SK-N-DZ (cell line): Measurements from ENCODE around the gene CA10.

Source experiments
- DNase-seq: peaks from one replicate; pipeline ENCODE4 v3.0.0-alpha.2; 2015; ENCODE audit warnings: low spot score

CA10 gene

DNA sequence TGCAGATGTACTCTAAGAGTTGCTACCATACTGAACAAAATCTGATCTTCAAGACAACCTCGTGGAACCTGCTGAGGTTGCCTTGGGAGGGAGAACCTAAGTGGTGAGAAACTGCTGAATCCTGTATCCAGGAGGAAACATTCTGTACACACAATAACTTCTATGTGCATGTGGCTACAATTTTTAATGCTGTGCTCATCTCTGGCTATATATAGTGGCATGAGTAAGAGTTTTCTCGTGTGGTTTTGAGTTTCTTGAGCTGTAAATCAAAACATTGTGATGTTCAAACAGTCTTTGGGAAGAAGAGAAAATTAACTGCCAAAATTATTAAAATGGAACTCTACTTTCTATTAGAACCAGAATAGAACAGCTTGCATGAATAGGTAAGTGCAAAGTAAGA lies 206.8 kb downstream of the CA10 start:
- DNase-seq, result no peak

DNA sequence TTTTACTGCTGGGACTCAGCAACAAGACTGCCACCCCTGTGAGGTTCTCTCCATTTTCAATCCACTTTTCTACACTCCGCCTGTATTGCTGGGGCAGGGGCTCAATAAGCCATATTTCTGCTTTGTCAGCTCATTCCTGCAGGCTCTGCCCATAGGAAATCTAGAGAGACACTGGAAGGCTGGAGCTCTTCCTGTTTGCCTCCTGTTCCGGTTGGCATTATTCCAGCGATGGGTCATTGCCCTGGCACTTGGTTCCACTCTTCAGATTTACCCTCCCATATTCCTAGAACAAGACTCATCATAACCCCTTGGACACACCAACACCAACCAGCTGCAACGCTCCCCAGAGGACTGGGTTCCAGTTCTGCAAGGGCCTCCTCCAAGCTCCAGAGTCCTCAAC lies 210.4 kb downstream of the CA10 start:
- DNase-seq, result no peak

DNA sequence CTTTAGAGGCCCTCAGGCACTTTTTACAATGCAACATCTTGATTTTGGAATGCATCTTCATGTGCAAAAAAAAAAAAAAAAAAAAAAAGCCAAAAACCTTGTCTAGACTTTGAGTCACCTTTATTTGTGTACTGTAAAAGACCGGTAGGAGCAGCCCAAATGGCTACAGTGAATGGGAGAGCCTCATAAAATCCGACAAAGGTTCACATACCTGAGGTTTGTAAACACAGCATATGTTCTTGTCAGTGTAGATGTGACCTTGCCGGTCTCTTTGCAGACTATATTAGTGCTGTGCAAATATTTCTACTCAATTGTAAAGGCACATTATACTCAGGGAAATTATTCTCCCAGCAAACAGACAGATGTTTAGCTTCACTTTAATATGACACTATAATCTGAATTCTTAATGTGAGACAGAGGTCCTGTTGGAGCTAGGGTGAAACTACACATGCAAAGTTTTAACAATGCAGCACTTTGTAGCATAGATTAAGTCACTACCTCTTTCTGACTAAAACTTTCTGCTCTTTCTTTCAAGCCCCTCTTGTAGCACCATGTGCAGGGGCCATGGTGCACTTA lies 211.3 kb downstream of the CA10 start:
- DNase-seq, result no peak

DNA sequence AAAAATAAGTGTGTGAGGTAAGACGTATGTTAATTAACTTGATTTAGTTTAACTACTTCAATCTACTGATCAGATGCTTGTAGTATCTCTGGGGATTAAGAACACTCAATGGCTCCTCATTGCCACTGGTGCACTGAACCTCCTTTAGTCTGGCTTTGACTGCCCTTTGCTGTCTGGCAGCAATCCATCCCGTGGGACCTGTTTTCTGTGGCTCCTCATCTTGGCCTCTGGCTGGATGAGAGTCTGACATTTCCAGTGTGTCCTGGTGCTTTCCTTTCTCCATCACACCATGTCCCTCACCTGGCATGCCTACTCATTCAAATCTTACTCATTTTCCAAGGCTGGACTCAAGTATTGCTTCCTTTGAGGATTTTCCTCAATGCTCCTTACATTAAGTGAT lies 212.2 kb downstream of the CA10 start:
- DNase-seq, result no peak

DNA sequence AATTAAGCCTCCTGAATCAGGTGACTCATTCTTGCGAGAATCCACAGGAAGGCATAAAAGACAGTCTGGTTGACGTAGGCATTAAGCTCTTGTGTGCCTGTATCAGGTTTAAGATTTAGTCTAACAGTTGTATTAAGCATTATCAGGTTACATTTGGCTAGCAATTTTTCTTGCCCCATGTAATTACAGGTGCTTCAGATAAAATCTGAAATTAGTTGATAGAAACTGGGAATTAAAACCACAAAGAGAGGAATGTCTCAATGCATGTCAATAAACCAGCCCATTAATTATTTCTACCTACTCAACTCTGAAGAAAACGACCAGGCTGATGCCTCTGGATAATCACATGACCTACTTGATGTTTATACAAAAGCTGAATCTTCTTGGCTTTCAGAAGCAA lies 217.2 kb downstream of the CA10 start:
- DNase-seq, result no peak

DNA sequence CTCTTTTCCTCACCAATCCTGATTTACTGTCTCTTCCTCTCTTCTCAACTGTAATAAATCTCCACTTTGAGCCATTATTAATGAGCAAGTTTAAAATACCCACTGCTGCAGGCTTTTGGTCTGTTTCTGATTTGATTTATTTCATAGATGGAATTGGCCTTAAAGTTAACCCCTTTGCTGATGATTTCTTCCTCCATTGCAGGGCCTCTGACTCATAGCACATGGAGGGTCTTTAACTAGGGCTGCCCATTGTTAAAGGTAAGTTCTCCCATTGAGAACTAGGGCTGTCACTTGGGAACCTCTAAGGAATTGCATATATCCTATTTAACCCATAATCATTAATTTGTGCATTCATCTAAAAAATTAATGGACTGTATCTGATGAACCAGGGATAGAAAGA lies 221.2 kb downstream of the CA10 start:
- DNase-seq, result no peak

DNA sequence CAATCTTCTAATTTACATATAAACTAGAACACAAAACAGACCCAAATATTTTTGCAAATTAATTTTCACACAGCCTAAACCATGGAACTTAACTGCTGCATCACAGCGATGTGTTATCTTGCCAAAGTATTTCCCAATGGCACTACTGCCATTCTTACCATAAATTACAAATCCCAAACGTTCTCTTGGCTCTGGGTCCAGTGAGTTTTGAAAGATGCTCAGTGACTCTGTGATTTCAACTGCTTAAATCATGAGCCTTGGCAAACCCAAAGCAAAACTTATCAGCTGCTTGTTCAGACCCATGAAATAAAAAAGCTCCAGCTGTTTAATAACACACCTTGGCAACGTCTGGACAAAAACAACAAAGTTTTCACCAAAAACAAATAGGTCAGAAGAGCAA lies 223.0 kb downstream of the CA10 start:
- no peak for DNase-seq

DNA sequence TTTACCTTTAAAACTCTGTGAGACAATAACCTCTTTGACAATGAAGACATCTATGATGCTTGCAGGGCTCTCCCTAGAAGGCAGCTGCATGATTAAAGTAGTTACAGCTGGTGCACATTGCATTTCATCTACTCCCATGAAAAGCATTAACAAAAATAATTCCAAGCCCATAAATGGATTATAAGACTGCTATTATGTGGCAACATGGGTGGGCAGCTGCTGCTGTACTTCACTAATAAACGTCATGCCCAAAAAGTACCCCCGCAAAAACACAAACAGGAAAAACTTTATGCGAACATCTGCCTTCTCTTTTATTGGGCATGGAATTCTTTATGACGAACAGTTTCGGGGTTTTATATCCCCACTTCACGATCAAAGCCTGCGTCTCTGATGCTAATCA lies 224.9 kb downstream of the CA10 start:
- no peak for DNase-seq

DNA sequence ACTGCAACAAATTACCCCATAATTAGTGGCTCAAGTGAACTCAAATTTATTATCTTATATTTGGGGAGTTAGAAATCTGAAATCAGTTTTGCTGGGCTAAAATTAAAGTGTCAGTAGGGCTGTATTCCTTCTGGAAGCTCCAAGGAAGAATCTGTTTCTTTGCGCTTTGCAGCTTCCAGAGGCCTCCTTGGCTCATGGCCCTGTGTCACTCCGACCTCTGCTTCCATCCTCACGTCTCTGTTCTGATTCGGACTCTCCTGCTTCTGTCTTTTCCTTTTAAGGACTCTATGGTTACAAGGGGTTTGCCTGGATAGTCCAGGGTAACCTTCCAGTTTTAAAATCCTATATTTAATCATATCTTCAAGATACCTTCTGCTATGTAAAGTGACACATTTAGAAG lies 232.1 kb downstream of the CA10 start:
- DNase-seq, result no peak

DNA sequence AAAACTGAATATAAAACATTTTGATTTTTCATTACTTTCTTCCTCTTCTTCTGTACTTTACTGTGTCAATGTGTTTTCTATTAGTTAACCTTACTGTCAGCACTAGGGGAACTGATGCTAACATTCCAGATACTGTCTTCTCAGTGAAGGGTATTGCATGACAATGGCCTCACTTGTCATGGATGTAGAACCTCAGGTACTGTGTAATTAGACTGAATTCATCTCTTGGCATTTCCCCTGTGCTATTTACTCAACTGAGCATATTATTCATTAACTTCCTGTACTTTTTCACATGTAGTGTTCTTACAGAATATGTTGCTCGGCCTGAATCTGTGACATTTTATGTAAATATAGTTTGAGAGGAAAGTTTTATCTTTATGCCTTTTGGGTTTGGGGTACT lies 237.0 kb downstream of the CA10 start:
- DNase-seq, result no peak

DNA sequence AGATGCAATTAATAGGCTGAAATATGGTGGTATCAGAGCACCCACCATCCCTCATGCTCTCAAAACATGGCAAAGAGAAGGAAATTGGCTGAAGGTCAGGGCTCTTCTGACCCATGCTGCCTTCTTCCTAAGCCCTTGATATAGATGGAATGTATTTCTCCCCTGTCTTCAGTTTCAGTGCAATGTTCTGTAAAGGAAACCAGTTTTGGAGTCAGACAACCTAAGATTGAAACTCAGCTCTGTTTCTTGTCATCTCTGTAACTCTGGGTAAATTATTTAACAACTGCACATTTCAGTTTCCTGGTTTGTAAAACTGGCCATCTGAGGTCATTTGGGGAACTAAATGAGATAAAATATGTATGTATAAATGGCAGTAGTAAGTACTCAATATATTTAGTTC lies 243.9 kb downstream of the CA10 start:
- no peak for DNase-seq

DNA sequence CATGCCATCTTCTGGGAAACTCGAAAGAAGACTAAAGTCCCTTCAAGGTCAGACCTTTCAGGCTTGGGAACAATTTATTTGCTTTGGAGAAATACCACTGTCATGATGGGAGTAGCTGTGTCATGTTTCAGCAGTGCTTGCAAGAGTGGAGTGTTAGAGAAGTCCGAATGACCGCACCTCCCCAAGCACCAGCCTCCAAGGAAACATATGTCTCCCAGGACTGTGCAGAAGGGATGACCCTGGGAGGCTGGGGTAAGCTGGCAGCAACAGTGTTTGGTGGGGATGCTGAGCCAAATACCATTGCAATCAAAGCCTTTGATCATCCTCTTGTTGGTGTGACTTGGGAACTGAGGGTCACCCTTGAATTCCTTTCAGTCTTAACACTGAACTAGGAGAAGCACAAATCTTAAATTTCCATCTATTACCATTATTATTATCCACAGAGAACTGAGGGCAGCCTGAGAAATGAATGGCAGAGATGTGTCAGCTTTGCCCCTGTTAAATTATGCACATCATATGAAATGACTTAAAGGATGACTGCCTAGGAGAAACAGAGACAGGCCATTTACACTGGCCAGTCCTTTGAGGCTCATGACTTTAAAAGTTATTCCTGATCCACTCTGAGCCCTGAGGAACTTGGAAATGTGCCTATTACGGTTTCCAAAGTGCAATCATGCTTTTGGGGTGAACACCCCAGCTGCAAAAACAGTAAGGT lies 244.9 kb downstream of the CA10 start:
- DNase-seq, result no peak

DNA sequence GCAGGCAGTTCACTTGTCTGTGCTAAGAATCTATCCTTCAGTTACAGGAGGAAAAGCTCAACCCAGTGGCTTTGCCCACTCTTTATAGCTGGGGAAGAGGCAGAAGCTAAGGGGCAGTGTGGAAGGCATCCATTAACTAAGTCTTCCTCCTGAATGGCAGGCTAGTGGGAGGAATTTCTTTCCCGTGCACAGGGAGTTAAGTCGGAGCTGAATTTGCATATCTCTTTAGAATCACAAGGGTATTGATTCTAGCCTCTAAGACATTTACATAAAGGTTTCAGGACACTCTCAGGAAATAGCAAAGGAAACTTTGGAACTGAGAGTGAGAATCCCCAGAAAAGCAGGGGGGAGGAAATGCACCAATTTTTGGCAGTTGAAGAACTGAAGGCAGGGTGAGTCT lies 245.6 kb downstream of the CA10 start:
- no peak for DNase-seq

DNA sequence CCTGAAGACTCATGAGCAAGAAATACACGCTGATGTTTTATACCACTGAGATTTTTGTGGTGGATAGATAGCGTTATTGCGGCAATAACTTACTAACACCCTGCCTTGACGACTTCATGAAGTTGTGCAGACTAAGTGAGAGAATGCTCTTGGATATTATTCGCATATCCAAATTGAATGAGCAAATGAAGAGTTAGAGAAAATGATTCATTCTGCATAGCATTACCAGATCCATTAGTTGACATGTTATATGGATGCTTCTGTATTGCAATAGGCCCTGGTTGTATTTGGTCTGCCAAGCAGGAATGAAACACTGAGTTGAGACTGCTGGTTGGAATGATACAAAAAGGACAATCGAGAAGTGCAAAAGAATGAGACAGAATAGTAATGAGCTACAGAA lies 247.3 kb downstream of the CA10 start:
- DNase-seq, result no peak

DNA sequence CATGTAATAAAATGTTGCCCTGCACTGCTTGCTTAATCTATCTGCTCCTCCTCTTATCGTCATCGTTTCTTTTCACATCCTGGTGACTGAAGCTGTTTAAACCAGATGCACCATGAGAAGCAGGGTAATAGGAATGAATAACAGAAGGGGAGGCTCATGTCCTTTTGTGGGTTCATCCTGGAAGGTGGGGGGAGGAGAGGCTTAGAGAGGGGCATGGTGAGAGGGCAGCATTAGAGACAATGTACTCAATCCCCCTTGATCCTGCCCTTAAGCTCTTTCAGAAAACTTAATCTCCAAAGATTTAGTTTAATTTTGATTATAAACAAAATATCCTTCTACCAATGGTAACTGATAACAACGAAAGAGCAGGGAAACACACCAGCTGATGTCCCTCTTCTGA lies 248.5 kb downstream of the CA10 start:
- no peak for DNase-seq

DNA sequence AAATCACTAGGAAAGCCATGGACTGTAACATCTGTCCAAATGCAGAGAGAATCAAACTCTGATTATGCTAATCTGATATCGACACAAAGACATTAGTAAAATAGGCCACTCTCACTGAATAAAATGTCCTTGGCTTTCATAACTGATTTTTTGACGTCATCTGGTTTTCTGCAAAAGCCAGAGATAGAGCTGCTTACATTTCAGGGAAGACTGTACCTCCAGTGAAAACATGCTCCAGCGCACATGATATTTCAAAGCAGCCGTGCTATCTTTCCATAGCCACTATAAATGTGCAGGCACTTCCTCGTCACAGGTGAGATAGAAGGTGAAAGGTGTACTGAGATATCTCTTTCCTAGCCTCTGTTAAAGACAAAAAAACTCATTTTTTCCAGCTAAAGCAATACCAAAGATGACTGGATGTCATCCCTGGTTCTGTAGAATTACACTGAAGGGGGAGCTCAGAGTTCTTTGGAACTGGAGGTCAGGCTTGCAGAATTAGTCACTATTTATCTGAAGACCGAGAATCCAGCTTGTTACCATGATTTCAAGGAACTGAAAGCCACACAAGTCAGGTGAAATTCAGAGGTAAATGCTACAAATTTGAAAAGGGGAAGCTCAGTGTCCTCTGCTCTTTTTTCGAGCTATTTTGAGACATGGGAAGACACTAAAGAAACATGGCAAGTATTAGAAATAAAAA lies 249.5 kb downstream of the CA10 start:
- DNase-seq, result no peak

DNA sequence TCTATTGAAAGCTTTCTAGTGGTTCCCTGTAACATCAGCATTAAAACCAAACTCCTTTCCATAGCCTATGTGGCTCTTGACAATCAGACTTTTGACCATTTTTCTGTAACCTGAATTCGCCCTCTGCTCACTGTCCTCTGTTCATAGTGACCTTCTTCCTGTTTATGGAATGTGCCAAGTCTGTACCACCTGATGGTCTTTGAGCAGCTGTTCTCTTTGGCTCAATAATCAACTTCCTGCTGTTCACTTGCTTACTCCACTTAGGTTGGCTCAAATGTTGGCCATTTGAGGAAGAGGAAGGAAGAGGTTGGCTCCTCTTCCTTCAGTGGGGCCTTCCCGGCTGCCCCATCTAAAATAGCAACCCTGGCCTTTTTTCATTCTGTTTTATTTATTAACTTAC lies 251.5 kb downstream of the CA10 start:
- DNase-seq, result no peak

DNA sequence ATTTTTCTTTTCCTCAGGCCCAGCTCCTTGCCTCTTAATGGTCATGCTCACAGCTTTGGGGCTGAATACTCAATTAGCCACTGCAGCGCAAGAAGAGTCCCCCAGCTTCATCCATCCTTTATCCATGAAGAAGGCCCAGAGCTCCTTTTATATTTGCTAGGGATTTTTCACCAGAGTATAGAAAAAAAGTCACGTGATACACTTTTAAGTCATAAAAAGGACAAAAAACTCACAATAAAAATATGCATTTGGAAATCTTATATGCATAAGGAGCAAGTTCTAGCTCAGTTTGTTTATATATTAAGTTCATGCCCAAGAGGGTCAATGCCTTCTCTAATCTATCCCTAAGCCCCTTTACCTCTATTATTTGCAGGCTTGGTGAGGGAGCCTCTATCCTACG lies 254.1 kb downstream of the CA10 start:
- DNase-seq, result no peak

DNA sequence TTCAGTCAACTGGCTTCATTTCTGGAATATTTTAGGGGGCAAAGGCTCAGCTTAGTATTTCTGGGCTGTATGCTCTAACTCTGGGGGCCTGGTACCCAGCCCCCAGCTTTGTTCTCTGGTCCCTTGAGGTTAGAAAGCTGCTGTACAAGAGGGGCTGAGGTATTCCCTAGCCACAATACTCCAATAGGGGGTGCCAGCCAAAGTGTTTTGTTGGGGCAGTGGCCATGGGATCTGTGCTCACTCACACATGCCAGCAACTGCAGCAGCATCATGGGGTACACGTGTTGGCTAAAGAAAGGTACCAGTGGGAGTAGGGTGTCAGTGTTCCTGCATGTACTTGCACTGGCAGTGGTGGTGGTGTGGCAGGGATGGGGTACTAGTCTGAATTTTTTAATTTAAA lies 257.3 kb downstream of the CA10 start:
- no peak for DNase-seq

DNA sequence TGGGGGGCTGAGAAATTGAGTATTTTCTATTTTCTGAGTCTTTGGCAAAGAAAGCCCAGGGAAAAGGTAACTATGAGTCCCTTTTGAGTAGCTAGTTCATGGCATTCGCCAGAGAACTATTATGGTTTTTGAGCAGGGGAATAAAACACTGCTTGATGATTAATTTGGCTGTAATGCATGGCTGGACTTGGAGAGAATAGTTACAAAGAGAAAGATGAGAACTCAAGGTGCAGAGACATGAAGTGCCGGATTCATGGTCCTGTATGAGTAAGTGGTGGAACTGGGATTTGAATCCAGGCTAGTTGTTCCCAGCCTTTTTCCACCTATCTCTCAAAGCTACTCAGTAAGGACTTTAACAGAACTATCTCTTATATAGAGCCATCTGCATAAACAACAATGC lies 266.6 kb downstream of the CA10 start:
- DNase-seq, result no peak

DNA sequence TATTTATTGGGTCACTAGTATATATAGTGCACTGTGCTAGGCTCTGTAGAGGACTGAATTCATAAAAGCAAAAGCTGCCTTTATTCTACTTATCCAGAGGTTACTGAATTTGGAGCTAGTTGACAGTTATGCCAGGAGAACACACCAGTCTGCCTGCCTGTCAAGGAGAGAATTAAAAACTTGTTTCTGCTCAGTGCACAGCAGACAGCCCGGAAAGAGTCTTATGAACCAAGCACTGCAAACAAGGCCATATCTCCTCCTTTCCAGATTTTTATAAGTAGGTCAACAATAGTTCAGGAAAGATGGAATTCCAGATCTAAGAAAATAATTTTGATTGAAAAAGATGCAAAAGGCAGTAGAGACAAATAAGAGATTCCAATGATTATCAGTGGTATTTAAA lies 267.8 kb downstream of the CA10 start:
- DNase-seq, result no peak

DNA sequence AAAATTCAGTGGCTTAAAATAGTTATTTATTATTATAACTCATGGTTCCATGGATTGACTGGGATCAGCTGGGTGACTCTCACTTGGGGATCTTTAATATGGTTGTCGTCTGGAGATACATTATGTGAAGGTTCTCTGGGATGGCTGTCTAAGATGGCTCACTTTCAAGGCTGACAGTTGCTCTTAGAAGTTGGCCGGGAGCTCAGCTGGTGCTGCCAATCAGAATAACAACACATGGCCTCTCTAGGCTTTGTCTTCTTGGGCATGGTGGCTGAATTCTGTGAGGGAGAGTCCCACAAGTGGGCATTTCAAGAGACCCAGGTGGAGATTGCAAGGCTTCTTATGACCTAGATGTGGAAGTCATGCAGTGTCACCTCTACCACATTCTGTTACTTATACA lies 269.7 kb downstream of the CA10 start:
- DNase-seq, result no peak

DNA sequence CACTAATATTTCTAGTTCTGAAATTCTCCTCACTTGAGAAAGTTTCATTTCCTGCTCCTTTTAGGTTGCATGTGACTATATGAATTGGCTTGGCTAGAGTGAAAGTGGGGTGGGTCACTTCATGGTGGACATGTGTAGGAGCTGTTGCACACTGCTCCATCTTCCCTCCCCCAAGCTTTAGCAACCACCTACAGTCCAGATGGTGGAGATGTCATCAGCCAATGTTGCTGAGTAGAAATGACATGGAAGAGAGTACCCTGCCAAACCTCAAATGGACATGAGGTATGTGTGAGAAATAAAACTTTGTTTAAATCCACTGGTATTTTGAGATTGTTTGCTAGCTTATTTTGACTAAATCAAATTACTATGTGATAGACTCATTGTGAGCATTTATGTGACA lies 281.5 kb downstream of the CA10 start:
- no peak for DNase-seq
